ENCODE measurements around the gene SPC25. TPM values are rescaled to one million over a fixed set of nuclear protein-coding genes. Genes with fewer than 3 reads are reported as not detected.
"Not testable (repeated sequence)": the region's sequence is repeated elsewhere in the genome, so short reads cannot be mapped to it uniquely, and the experiment has no call there.

The SPC25 gene
- total RNA-seq, 1 experiment from 2014 or later: 20.7 TPM

GRCh38 chr2:168892327-168892726 lies 2.1 kb upstream of the SPC25 start:
- ChIA-PET CTCF (no interaction called here), POLR2A (ENCODE audit: unreplicated experiment) (no interaction called here)
- no peak overlapping the region for H3K4me2 ChIP-seq
- no peak overlapping the region for H3K27ac ChIP-seq
- BruUV-seq (replicated peaks): no TSS peak
- no peaks in the 10 kb centered on the region for H3K36me3 ChIP-seq (ENCODE audit: low read depth)
- H3K9me3 ChIP-seq (ENCODE audit: insufficient read depth, low read depth): no peaks in the 10 kb centered on the region
- TF ChIP-seq EZH2 (IDR thresholded peaks at IDR 0.05; ENCODE audit: low read depth) (no peak), CTCF (conservative IDR thresholded peaks at IDR 0.05) (no peak)
- no peaks in the 10 kb centered on the region for H3F3A ChIP-seq (ENCODE audit: insufficient read depth, low read depth)
- intact Hi-C loops (cut with micrococcal nuclease; ENCODE audit: unreplicated experiment): no loop called here
- H3K4me3 ChIP-seq: no peak overlapping the region
- no peaks in the 10 kb centered on the region for H3K9me2 ChIP-seq (ENCODE audit: insufficient read depth)
- H3K4me1 ChIP-seq (replicated peaks; ENCODE audit: insufficient read depth): no peaks in the 10 kb centered on the region
- H2AFZ ChIP-seq: no peak overlapping the region
- DNase-seq: no peak
- no peaks in the 10 kb centered on the region for H4K20me1 ChIP-seq (ENCODE audit: insufficient read depth)
- peaks cover 10% of the 10 kb centered on the region; the same call in 1 of the 2 replicates for H3K79me2 ChIP-seq (ENCODE audit: low read depth)
- H3K27me3 ChIP-seq (ENCODE audit: insufficient read depth, low read depth): no peaks in the 10 kb centered on the region

GRCh38 chr2:168889635-168890005 lies 610 bp downstream of the SPC25 start:
- Histone ChIP-seq H2AFZ (peak overlapping the region; percentile 86), H3K4me2 (peak overlapping the region; percentile 76), H3K4me3 (peak overlapping the region; percentile 64), H3K79me2 (ENCODE audit: low read depth) (peaks cover 10% of the 10 kb centered on the region; the same call in 1 of the 2 replicates), H3K36me3 (ENCODE audit: low read depth) (no peaks in the 10 kb centered on the region), H3K9me3 (ENCODE audit: insufficient read depth, low read depth) (no peaks in the 10 kb centered on the region), H3K4me1 (replicated peaks; ENCODE audit: insufficient read depth) (no peaks in the 10 kb centered on the region), H3K27ac (no peak overlapping the region), H4K20me1 (ENCODE audit: insufficient read depth) (no peaks in the 10 kb centered on the region), H3F3A (ENCODE audit: insufficient read depth, low read depth) (no peaks in the 10 kb centered on the region), H3K9me2 (ENCODE audit: insufficient read depth) (no peaks in the 10 kb centered on the region), H3K27me3 (ENCODE audit: insufficient read depth, low read depth) (no peaks in the 10 kb centered on the region)
- TF ChIP-seq EZH2 (IDR thresholded peaks at IDR 0.05; ENCODE audit: low read depth): no peak
- TF ChIP-seq CTCF (conservative IDR thresholded peaks at IDR 0.05): no peak
- no peak for DNase-seq
- ChIA-PET CTCF (no interaction called here), POLR2A (ENCODE audit: unreplicated experiment) (no interaction called here)
- BruUV-seq (replicated peaks): TSS peak; percentile 48
- intact Hi-C loops (cut with micrococcal nuclease; ENCODE audit: unreplicated experiment): no loop called here

- Histone ChIP-seq H3K9me2 (ENCODE audit: insufficient read depth) (no peaks in the 10 kb centered on the region), H3K4me1 (replicated peaks; ENCODE audit: insufficient read depth) (no peaks in the 10 kb centered on the region), H3K79me2 (ENCODE audit: low read depth) (peaks cover 10% of the 10 kb centered on the region; the same call in 1 of the 2 replicates), H3K36me3 (ENCODE audit: low read depth) (no peaks in the 10 kb centered on the region), H3F3A (ENCODE audit: insufficient read depth, low read depth) (no peaks in the 10 kb centered on the region), H3K27me3 (ENCODE audit: insufficient read depth, low read depth) (no peaks in the 10 kb centered on the region), H3K27ac (no peak overlapping the region), H2AFZ (no peak overlapping the region), H4K20me1 (ENCODE audit: insufficient read depth) (no peaks in the 10 kb centered on the region), H3K4me2 (no peak overlapping the region), H3K4me3 (no peak overlapping the region), H3K9me3 (ENCODE audit: insufficient read depth, low read depth) (no peaks in the 10 kb centered on the region)
- TF ChIP-seq CTCF (conservative IDR thresholded peaks at IDR 0.05): no peak
- no peak for TF ChIP-seq EZH2 (IDR thresholded peaks at IDR 0.05; ENCODE audit: low read depth)
- intact Hi-C loops (cut with micrococcal nuclease; ENCODE audit: unreplicated experiment): no loop called here
- ChIA-PET CTCF (no interaction called here), POLR2A (ENCODE audit: unreplicated experiment) (no interaction called here)
- no peak for DNase-seq
- no TSS peak for BruUV-seq (replicated peaks)
Observed at GRCh38 chr2:168884975-168885374, 5.3 kb downstream of the SPC25 start.

- H3K79me2 ChIP-seq (ENCODE audit: low read depth); H3K36me3 ChIP-seq (ENCODE audit: low read depth); H3K27me3 ChIP-seq (ENCODE audit: insufficient read depth, low read depth); H3K4me1 ChIP-seq (replicated peaks; ENCODE audit: insufficient read depth); CTCF ChIA-PET; DNase-seq; H3K4me2 ChIP-seq; H2AFZ ChIP-seq; H3K27ac ChIP-seq; intact Hi-C loops (cut with micrococcal nuclease; ENCODE audit: unreplicated experiment); H3K9me3 ChIP-seq (ENCODE audit: insufficient read depth, low read depth); H3F3A ChIP-seq (ENCODE audit: insufficient read depth, low read depth); H3K4me3 ChIP-seq; POLR2A ChIA-PET (ENCODE audit: unreplicated experiment); BruUV-seq (replicated peaks); H4K20me1 ChIP-seq (ENCODE audit: insufficient read depth); H3K9me2 ChIP-seq (ENCODE audit: insufficient read depth): not testable (repeated sequence)
Observed at GRCh38 chr2:168882163-168882562, 8.1 kb downstream of the SPC25 start.

Data from PC-9 (cell line).